IMR-90 (cell line): ENCODE data around the gene ATP2B2. TPM values are rescaled to one million over a fixed set of nuclear protein-coding genes. Genes with fewer than 3 reads are reported as not detected.

ENCODE experiments used
- ATAC-seq: fragments of 200-7000 bp; cut with Tn5 transposase; 2 replicates; pipeline ENCODE4 v1.9.1; 2020; ENCODE audit warnings: low read depth, mild to moderate bottlenecking, moderate library complexity
- BruUV-seq: library from RNA; stranded (reverse); fragments of 400-500 nt; replicated peaks from 2 replicates; lab custom pipeline; 2021; lab: Mats Ljungman, UMichigan
- CTCF ChIA-PET: fragments of 300-600 bp; formaldehyde crosslinking; extraction: SDS; loops from one replicate; lab custom pipeline; 2021; ENCODE audit warnings: antibody characterized with exemption; lab: Yijun Ruan, JAX
- POLR2A ChIA-PET: fragments of 300-600 bp; sonication (Branson Sonifier 250); formaldehyde crosslinking; loops from one replicate; lab custom pipeline; 2022; ENCODE audit warnings: antibody characterized with exemption; ENCODE audit not compliant: unreplicated experiment; lab: Charles Lee
- DNase-seq: peaks from one replicate; pipeline ENCODE4 v3.0.0; 2013
- H2AFZ ChIP-seq: replicated peaks from 2 replicates; pipeline ENCODE3; 2013; ENCODE audit warnings: low read length, mild to moderate bottlenecking; ENCODE audit not compliant: poor library complexity
- H2AK5ac ChIP-seq: 2 replicates; pipeline ENCODE4 v1.6.1; 2013; ENCODE audit warnings: low read depth, low read length, inconsistent platforms
- H2AK9ac ChIP-seq: replicated peaks from 2 replicates; pipeline ENCODE3; 2013; ENCODE audit warnings: mild to moderate bottlenecking, low read depth, low read length, moderate library complexity; ENCODE audit not compliant: poor library complexity
- H2BK120ac ChIP-seq: 2 replicates; pipeline ENCODE4 v1.6.1; 2013; ENCODE audit warnings: low read depth, low read length, inconsistent platforms
- H2BK15ac ChIP-seq: 3 replicates; pipeline ENCODE4 v1.6.1; 2013; ENCODE audit warnings: low read depth, low read length, inconsistent platforms
- H2BK20ac ChIP-seq: 2 replicates; pipeline ENCODE4 v1.6.1; 2013; ENCODE audit warnings: low read depth, mild to moderate bottlenecking, inconsistent platforms, low read length, moderate library complexity
- H2BK5ac ChIP-seq: 2 replicates; pipeline ENCODE4 v1.6.1; 2013; ENCODE audit warnings: mild to moderate bottlenecking, low read depth, low read length, inconsistent platforms; ENCODE audit not compliant: poor library complexity, severe bottlenecking
- H3K14ac ChIP-seq: replicated peaks from 2 replicates; pipeline ENCODE4 v1.6.1; 2013; ENCODE audit warnings: low read depth, low read length, inconsistent platforms
- H3K18ac ChIP-seq: 2 replicates; pipeline ENCODE4 v1.6.1; 2013; ENCODE audit warnings: low read depth, low read length, control low read depth
- H3K23ac ChIP-seq: 2 replicates; pipeline ENCODE4 v1.6.1; 2013; ENCODE audit warnings: low read depth, low read length, inconsistent platforms
- H3K27ac ChIP-seq: 2 replicates; pipeline ENCODE4 v1.5.1; 2013; ENCODE audit warnings: mild to moderate bottlenecking, control low read depth, low read length; ENCODE audit not compliant: insufficient read depth
- H3K27me3 ChIP-seq: 2 replicates; pipeline ENCODE4 v1.6.1; 2013; ENCODE audit warnings: low read length; ENCODE audit not compliant: control insufficient read depth, insufficient read depth
- H3K36me3 ChIP-seq: 2 replicates; pipeline ENCODE4 v1.6.1; 2013; ENCODE audit warnings: low read length, mixed read lengths; ENCODE audit not compliant: control insufficient read depth, insufficient read depth
- H3K4ac ChIP-seq: 2 replicates; pipeline ENCODE4 v1.6.1; 2013; ENCODE audit warnings: low read depth, low read length, inconsistent platforms
- H3K4me1 ChIP-seq: 2 replicates; pipeline ENCODE4 v1.6.1; 2013; ENCODE audit warnings: low read length, mixed read lengths; ENCODE audit not compliant: control insufficient read depth, insufficient read depth
- H3K4me2 ChIP-seq: 2 replicates; pipeline ENCODE4 v1.6.1; 2013; ENCODE audit warnings: low read depth, mild to moderate bottlenecking, control low read depth, low read length, moderate library complexity
- H3K4me3 ChIP-seq: 2 replicates; pipeline ENCODE4 v1.5.1; 2013; ENCODE audit warnings: low read depth, mild to moderate bottlenecking, control low read depth, low read length, moderate library complexity; ENCODE audit not compliant: insufficient read depth
- H3K56ac ChIP-seq: 2 replicates; pipeline ENCODE4 v1.6.1; 2013; ENCODE audit warnings: low read length, inconsistent platforms; ENCODE audit not compliant: insufficient read depth; ENCODE audit errors: extremely low read depth
- H3K79me1 ChIP-seq, 2 experiments: 2 replicates each; pipeline ENCODE4 v1.6.1; 2013; ENCODE audit warnings: low read length in 2 of 2, inconsistent platforms in 1 of 2, low read depth in 1 of 2
- H3K9ac ChIP-seq: 2 replicates; pipeline ENCODE4 v1.6.1; 2013; ENCODE audit warnings: low read depth, low read length, control low read depth
- H3K9me1 ChIP-seq: 2 replicates; pipeline ENCODE4 v1.6.1; 2013; ENCODE audit warnings: low read length, inconsistent platforms; ENCODE audit not compliant: insufficient read depth
- H3K9me3 ChIP-seq: 2 replicates; pipeline ENCODE4 v1.6.1; 2013; ENCODE audit warnings: low read length; ENCODE audit not compliant: control insufficient read depth, insufficient read depth
- H4K20me1 ChIP-seq: 2 replicates; pipeline ENCODE4 v1.6.1; 2013; ENCODE audit warnings: low read length, inconsistent platforms; ENCODE audit not compliant: insufficient read depth
- H4K5ac ChIP-seq: 2 replicates; pipeline ENCODE4 v1.6.1; 2013; ENCODE audit warnings: mild to moderate bottlenecking, low read depth, low read length, control low read depth
- H4K8ac ChIP-seq, 2 experiments: 2 replicates each; pipeline ENCODE4 v1.6.1; 2013; ENCODE audit warnings: low read depth in 2 of 2, low read length in 2 of 2, control low read depth in 1 of 2, inconsistent platforms in 1 of 2
- H4K91ac ChIP-seq: 2 replicates; pipeline ENCODE4 v1.6.1; 2013; ENCODE audit warnings: low read depth, low read length, inconsistent platforms; ENCODE audit not compliant: insufficient read depth
- CEBPB ChIP-seq: IDR thresholded peaks from 2 replicates; pipeline ENCODE4 v1.6.1; 2012; ENCODE audit warnings: low read depth, low read length, improper control_type of control experiment
- CHD1 ChIP-seq: IDR thresholded peaks from 2 replicates; pipeline ENCODE4 v1.6.1; 2012; ENCODE audit warnings: low read depth, low read length, improper control_type of control experiment
- MAFK ChIP-seq: IDR thresholded peaks from 2 replicates; pipeline ENCODE4 v1.6.1; 2012; ENCODE audit warnings: low read depth, low read length, improper control_type of control experiment
- MAZ ChIP-seq: IDR thresholded peaks from 2 replicates; pipeline ENCODE4 v1.6.1; 2012; ENCODE audit warnings: low read depth, mild to moderate bottlenecking, low read length, improper control_type of control experiment, moderate library complexity, borderline replicate concordance
- POLR2A ChIP-seq: IDR thresholded peaks from 2 replicates; pipeline ENCODE4 v1.6.1; 2012; ENCODE audit warnings: mild to moderate bottlenecking, low read depth, low read length
- RFX5 ChIP-seq: IDR thresholded peaks from 2 replicates; pipeline ENCODE4 v1.8.0; 2012; ENCODE audit warnings: low read depth, mild to moderate bottlenecking, low read length, moderate library complexity
- WGBS, 2 experiments: methylation state at CpG; one replicate each; pipeline versions ENCODE4 v1.1.5 to v1.1.7; 2013; ENCODE audit warnings: missing lambda C conversion rate in 2 of 2; ENCODE audit not compliant: insufficient read length in 1 of 2; ENCODE audit errors: extremely low coverage in 2 of 2; 5-methylcytosine and 5-hydroxymethylcytosine counted together
- dilution Hi-C: fragments of 300-500 bp; cut with HindIII; formaldehyde crosslinking; loops from one replicate; pipeline ENCODE4 v1.14.3; 2018; ENCODE audit warnings: low sequenced_read_pairs; ENCODE audit not compliant: unreplicated experiment
- in situ Hi-C: fragments of 300-500 bp; cut with MboI; formaldehyde crosslinking; loops from 3 replicates; pipeline ENCODE4 v1.14.3; 2019; ENCODE audit warnings: low sequenced_read_pairs, inconsistent platforms, mixed read lengths
- intact Hi-C: fragments of 100-400 bp; cut with micrococcal nuclease; formaldehyde crosslinking; loops from 2 replicates; pipeline ENCODE4 v1.10.0; 2022
- polyA plus RNA-seq, 3 experiments: library from polyadenylated mRNA; depleted of rRNA; stranded (reverse); fragments of >200 nt; gene quantifications; 2 replicates each; pipeline ENCODE4 v1.2.3, GENCODE V29; 2012; ENCODE audit warnings: low replicate concordance in 1 of 3
- total RNA-seq: library from RNA; depleted of rRNA; stranded (reverse); fragments of >200 nt; gene quantifications from 2 replicates; pipeline ENCODE4 v1.2.3, GENCODE V29; 2012

Gene ATP2B2
- total and polyA plus RNA-seq, 2 of the 4 experiments (the other 2 are of a cell fraction) = under 0.01 to 0.02 TPM

GRCh38 chr3:10379161-10379560, 126.2 kb downstream of the ATP2B2 start:
- Histone ChIP-seq H3K4me2 (no peak overlapping the region), H2BK15ac (no peak overlapping the region), H3K23ac (no peak overlapping the region), H3K27me3 (peaks cover 35% of the 10 kb centered on the region), H2AFZ (peak overlapping the region; percentile 51), H4K20me1 (no peaks in the 10 kb centered on the region), H4K5ac (no peak overlapping the region), H3K27ac (no peak overlapping the region), H3K36me3 (no peaks in the 10 kb centered on the region), H3K18ac (no peak overlapping the region), H4K8ac (no peak overlapping the region), H3K9me3 (no peaks in the 10 kb centered on the region), H2AK9ac (no peak overlapping the region), H3K79me1 (no peaks in the 10 kb centered on the region), H3K9ac (no peak overlapping the region), H3K9me1 (no peaks in the 10 kb centered on the region; the same call in 1 of the 2 replicates), H2BK120ac (no peak overlapping the region), H3K56ac (no peak overlapping the region), H3K4me3 (no peak overlapping the region), H3K4me1 (peaks cover 2% of the 10 kb centered on the region; the same call in 1 of the 2 replicates), H4K91ac (no peak overlapping the region), H2BK5ac (no peak overlapping the region), H3K4ac (no peak overlapping the region), H3K14ac (no peak overlapping the region), H2BK20ac (no peak overlapping the region), H2AK5ac (no peak overlapping the region)
- dilution Hi-C loops = no loop called here
- no TSS peak for BruUV-seq
- ChIA-PET POLR2A (no interaction called here), CTCF (no interaction called here)
- DNase-seq = no peak
- TF ChIP-seq CHD1 = no peak
- TF ChIP-seq MAZ = no peak
- no peak for TF ChIP-seq RFX5
- TF ChIP-seq MAFK = no peak
- no peak for TF ChIP-seq POLR2A
- no peak for TF ChIP-seq CEBPB
- intact Hi-C loops = no loop called here
- WGBS, 2 experiments = 80% methylated on average over 2 of the region's 15 CpGs; no CpG with 5 or more reads in 1 of the 2 experiments
- in situ Hi-C loops = no loop called here
- ATAC-seq = no peak
